ENCODE data around the gene CROCC2.

Gene CROCC2

GRCh38 chr2:240893363-240893844 lies 12.7 kb upstream of the CROCC2 start:
- no peak for DNase-seq

GRCh38 chr2:240894006-240894405 lies 12.1 kb upstream of the CROCC2 start:
- no peak for DNase-seq

- no peak for DNase-seq
Measured at GRCh38 chr2:240894836-240895558, 11.1 kb upstream of the CROCC2 start.

GRCh38 chr2:240895656-240896388 lies 10.3 kb upstream of the CROCC2 start, which contains the start of gene MAB21L4:
Gene MAB21L4, minus strand, starts transcription at chr2:240896156. Its CDS starts 159 bp downstream, at chr2:240895997.
- DNase-seq = peak; percentile 49

- no peak for DNase-seq
Measured at GRCh38 chr2:240896394-240896793, 9.7 kb upstream of the CROCC2 start.

- peak; percentile 93 for DNase-seq
Measured at GRCh38 chr2:240896871-240897692, 9.1 kb upstream of the CROCC2 start.

GRCh38 chr2:240898108-240898730 lies 7.9 kb upstream of the CROCC2 start:
- DNase-seq = no peak

GRCh38 chr2:240898731-240899467 lies 7.2 kb upstream of the CROCC2 start:
- no peak for DNase-seq

GRCh38 chr2:240899468-240899865 lies 6.7 kb upstream of the CROCC2 start:
- no peak for DNase-seq

GRCh38 chr2:240900141-240900860 lies 5.8 kb upstream of the CROCC2 start:
- DNase-seq = no peak

- no peak for DNase-seq
Measured at GRCh38 chr2:240901986-240902614, 4.0 kb upstream of the CROCC2 start.

- DNase-seq = peak; percentile 44
Measured at GRCh38 chr2:240902615-240903041, 3.5 kb upstream of the CROCC2 start.

- DNase-seq = no peak
Measured at GRCh38 chr2:240903191-240904060, 2.7 kb upstream of the CROCC2 start.

GRCh38 chr2:240904216-240905175 lies 1.6 kb upstream of the CROCC2 start:
- DNase-seq = no peak

GRCh38 chr2:240905176-240905781 lies 857 bp upstream of the CROCC2 start:
- DNase-seq = no peak

GRCh38 chr2:240906911-240907590 lies 915 bp downstream of the CROCC2 start:
- no peak for DNase-seq

- DNase-seq = no peak
Measured at GRCh38 chr2:240909216-240909974, 3.3 kb downstream of the CROCC2 start.
